Measurements from ENCODE around the gene SUB1. TPM values are rescaled to one million over a fixed set of nuclear protein-coding genes. Genes with fewer than 3 reads are reported as not detected.
"Not testable (repeated sequence)": the region's sequence is repeated elsewhere in the genome, so short reads cannot be mapped to it uniquely, and the experiment has no call there.

Gene SUB1
- total RNA-seq = 100 to 1,000 TPM; 195 to 273 TPM

DNA sequence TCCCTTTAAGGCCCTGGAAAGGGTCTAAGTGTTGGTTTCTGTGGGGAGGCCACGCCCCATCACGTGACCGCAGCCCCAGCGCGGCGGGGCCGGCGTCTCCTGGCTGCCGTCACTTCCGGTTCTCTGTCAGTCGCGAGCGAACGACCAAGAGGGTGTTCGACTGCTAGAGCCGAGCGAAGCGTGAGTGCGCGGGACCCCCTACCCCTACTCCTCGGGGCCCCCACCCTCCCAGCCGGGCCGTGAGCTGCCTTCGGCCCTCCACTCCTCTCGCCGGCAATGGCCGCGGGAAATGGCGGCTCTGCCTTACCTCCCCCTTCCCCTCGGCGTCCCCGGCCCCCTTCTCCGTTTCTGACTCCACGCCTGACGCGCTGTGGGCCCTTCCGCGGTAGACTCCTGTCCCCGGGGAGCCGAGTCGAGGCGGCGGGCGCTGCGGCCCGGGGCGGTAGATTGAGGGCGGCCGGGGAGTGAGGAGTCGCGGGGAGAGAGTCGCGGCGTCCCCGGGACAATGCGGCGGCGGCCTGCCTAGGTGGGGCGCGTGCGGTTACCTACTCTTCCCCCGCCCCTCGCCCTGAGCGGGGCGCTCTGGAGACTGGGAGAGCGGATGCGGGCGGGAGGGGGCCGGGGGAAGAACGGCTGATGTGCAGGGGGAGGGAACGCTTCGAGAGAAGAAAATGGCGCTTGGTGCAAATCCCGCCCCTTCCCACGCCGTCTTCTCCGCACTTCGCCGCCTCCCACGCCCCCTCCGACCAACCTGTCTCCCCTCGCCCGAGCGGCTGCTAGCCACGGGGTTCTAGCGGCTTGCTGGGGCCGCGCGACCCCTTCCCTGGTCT lies at the start of gene SUB1:
TSS of gene SUB1 (plus strand) at position 112 of the 830 bp plus-strand sequence. CDS start 2,956 bp downstream, outside the sequence.
- H3K4me1 Mint-ChIP-seq (ENCODE audit: low read depth in 2 of 2) = peaks cover 32 to 62% of the 10 kb centered on the region in 2 donors
- no peaks in the 10 kb centered on the region for H3K9me3 Mint-ChIP-seq
- peak; percentile 95 for DNase-seq (ENCODE audit: low spot score)
- H3K27me3 Mint-ChIP-seq = no peaks in the 10 kb centered on the region
- peak within 1 kb of the TSS; percentile 97 for H3K4me3 Mint-ChIP-seq
- H3K36me3 Mint-ChIP-seq = peaks cover 15% of the 10 kb centered on the region
- peak; percentile 93 to 95 for ATAC-seq
- H3K27ac Mint-ChIP-seq = peak within 1 kb of the TSS; percentile 94 to 95

DNA sequence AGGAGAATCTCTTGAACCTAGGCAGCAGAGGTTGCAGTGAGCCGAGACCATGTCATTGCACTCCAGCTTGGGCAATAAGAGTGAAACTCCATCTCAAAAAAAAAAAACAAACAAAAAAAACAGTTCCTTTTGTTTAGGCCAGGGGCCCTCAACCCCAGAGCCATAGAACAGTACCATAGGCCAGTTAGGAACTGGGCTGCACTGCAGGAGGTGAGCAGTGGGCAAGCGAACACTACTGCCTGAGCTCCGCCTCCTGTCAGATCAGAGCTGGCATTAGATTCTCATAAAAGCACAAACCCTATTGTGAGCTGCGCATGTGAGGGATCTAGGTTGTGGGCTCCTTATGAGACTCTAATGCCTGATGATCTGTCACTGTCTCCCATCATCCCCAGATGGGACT lies 49.1 kb upstream of the SUB1 start:
- DNase-seq (ENCODE audit: low spot score) (no peak), ATAC-seq (no peak)
- H3K27ac Mint-ChIP-seq = no peak overlapping the region
- H3K27me3 Mint-ChIP-seq = peaks cover 0 to 3% of the 10 kb centered on the region in 2 donors
- no peak overlapping the region for H3K4me3 Mint-ChIP-seq
- no peaks in the 10 kb centered on the region for H3K36me3 Mint-ChIP-seq
- peaks cover 4 to 32% of the 10 kb centered on the region in 2 donors for H3K4me1 Mint-ChIP-seq (ENCODE audit: low read depth in 2 of 2)
- no peaks in the 10 kb centered on the region for H3K9me3 Mint-ChIP-seq

DNA sequence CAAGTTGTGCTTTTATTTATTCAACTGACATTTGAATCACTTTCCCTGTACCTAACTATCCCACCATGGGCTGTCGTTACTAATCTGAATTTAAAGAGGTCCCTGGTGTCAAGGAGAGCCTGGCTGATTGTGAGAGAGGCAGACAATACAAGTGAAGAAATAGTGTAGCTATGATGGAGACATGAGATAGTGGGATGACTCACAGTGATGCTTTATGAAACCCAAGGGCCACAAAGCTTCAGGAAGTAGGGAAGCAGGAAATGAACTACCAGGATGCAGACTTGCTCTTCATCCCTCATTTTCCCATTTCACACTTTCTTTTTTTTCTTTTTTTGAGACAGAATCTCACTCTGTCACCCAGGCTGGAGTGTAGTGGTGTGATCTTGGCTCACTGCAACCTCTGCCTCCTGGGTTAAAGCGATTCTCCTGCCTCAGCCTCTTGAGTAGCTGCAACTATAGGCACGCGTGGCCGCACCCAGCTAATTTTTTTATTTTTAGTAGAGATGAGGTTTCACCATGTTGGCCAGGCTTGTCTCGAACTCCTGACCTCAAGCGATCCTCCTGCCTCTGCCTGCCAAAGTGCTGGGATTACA lies 47.8 kb upstream of the SUB1 start:
- peaks cover 0 to 29% of the 10 kb centered on the region in 2 donors for H3K4me1 Mint-ChIP-seq (ENCODE audit: low read depth in 2 of 2)
- peak in 1 of 2 donors; percentile 78 for ATAC-seq

DNA sequence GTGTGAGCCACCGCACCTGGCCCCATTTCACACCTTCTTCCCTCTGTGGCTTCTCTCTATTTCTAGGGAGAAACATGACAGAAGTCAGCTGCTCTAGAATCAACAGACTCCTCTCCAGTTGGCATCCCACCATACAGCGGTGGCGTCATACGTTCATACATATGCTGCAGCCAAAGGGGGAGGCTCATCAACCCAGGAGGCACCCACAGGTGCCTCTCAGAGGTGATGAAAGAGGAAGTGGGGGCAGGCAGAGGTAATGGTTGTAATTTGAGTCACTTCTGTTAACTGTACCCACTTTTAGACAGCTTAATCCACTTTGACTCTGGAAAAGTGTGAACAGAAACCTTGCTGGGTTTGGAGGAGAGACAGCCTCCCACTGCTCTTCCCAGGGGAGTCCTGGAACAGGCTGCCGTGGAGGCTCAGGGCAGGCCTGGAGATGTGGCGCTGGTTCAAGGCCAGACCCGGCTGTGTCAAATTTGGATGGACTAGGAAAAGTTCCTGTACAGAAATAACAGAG lies 47.3 kb upstream of the SUB1 start:
- no peaks in the 10 kb centered on the region for H3K9me3 Mint-ChIP-seq
- peak overlapping the region in 1 of 2 donors; percentile 65 for H3K27ac Mint-ChIP-seq
- ATAC-seq (peak; percentile 32 to 43), DNase-seq (ENCODE audit: low spot score) (no peak)
- peaks cover 6% of the 10 kb centered on the region for H3K36me3 Mint-ChIP-seq
- peaks cover 0 to 6% of the 10 kb centered on the region in 2 donors for H3K27me3 Mint-ChIP-seq
- H3K4me3 Mint-ChIP-seq = peak overlapping the region; percentile 51
- H3K4me1 Mint-ChIP-seq (ENCODE audit: low read depth in 2 of 2) = peaks cover 0 to 34% of the 10 kb centered on the region in 2 donors

More for the DNA sequence above, 47.8 kb upstream of the SUB1 start:
- H3K36me3 Mint-ChIP-seq; H3K9me3 Mint-ChIP-seq; DNase-seq (ENCODE audit: low spot score); H3K27me3 Mint-ChIP-seq: not testable (repeated sequence)
- Mint-ChIP-seq H3K27ac (peak overlapping the region in 1 of 2 donors; percentile 65), H3K4me3 (peak overlapping the region; percentile 51)

DNA sequence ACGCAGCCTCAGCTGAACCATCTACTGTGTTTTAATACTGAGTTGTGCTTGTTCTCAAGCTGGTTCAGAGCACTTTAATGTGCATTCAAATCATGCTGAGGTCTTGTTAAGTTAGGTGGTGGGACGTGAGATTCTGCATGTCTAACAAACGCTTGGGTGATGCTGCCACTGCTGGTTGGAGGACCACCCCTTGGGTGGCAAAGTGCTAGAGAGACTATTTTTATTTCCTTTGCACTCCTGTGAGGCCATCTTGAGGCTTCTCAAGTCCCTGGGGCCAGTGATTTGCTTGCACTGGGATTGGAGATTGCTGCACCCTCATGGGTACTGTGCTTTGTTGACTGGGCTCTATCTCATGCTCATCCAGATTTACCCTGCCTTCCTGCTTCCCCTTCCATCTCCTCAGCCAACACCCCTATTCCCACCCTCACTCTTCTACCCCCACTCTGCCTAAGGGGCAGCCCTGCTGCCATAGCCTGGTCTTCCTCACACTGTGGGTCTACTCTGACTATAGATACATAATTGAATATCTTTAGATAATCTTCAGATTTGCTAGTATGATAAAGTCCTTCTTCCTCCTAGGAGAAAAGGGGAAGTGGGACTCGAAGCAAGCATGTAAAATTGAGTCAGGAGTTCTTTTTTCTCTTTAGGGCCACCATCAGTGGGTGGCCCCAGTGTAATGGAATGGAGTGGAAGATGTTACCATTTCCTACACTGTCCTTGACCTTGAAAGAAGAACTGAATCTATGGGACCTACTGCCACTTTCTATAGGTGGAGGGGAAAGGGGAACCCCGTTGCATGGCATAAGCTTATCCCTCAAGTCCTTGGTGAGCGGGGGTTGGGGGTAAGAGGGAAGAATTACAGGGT lies 45.1 kb upstream of the SUB1 start:
- Mint-ChIP-seq H3K36me3 (peaks cover 6% of the 10 kb centered on the region), H3K4me1 (ENCODE audit: low read depth in 2 of 2) (peaks cover 0 to 34% of the 10 kb centered on the region in 2 donors), H3K27me3 (peaks cover 0 to 6% of the 10 kb centered on the region in 2 donors), H3K27ac (peak overlapping the region in 1 of 2 donors; percentile 52), H3K9me3 (no peaks in the 10 kb centered on the region), H3K4me3 (no peak overlapping the region)
- DNase-seq (ENCODE audit: low spot score) = no peak
- ATAC-seq = peak in 1 of 2 donors; percentile 14

DNA sequence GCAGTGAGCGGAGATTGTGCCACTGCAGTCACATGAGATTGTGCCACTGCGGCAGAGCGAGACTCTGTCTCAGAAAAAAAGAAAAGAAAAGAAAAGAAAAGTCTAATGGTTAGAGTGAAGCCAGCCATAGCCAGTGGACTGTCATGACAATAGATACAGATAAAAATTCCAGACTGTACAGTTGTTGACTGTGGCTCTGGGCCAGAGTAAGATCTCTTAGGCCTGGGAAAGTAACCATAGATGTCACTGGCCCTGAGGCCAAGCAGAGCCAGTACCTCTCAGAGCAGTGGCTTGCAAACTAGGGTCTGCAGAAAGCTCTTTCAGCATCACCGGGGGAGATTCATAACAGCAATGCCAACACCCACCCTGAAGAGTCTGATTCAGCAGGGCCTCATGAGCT lies 44.1 kb upstream of the SUB1 start:
- Mint-ChIP-seq H3K4me1 (ENCODE audit: low read depth in 2 of 2) (peaks cover 0 to 34% of the 10 kb centered on the region in 2 donors), H3K9me3 (no peaks in the 10 kb centered on the region), H3K4me3 (no peak overlapping the region), H3K27ac (peak overlapping the region in 1 of 2 donors; percentile 52), H3K27me3 (peaks cover 0 to 6% of the 10 kb centered on the region in 2 donors), H3K36me3 (peaks cover 6% of the 10 kb centered on the region)
- ATAC-seq (no peak), DNase-seq (ENCODE audit: low spot score) (no peak)

DNA sequence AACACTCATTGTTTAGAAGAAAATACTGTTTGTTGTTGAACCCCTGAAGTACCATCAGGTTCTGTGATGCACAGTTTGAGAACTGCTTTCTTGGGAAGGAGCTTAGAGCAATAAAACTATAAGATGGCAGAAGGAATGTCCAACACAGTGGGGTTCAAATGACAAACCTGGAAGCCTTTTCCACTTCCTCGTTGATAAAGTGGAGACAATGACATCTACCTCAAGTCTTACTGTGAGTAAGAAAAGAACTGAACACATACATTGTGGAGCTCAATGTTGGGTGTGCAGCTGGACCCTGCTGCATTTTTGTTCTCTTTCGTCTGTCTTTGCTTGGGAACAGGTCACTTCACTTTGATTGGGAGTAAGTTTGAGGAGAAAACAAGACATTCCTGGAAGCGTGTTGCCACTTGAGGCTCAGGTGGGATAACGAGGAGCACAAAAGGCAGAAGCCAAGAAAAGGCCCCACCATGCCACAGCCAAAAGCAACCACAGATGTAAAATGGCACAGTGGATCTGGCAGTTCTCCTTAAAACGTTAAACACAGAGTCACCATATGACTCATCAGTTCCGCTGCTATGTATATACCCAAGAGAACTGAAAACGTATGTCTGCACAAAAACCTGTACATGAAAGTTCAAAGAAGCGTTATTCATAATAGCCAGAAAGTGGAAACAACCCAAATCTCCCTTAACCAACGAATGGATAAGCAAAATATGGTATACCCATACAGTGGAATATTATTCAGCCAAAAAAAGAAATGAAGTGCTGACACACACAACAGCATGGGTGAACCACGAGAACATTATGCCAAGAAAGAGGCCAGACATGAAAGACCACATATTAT lies 42.9 kb upstream of the SUB1 start:
- peaks cover 0 to 3% of the 10 kb centered on the region in 2 donors for H3K27me3 Mint-ChIP-seq
- DNase-seq (ENCODE audit: low spot score) = no peak
- peak overlapping the region in 1 of 2 donors; percentile 83 for H3K27ac Mint-ChIP-seq
- no peaks in the 10 kb centered on the region for H3K9me3 Mint-ChIP-seq
- peaks cover 0 to 25% of the 10 kb centered on the region in 2 donors for H3K4me1 Mint-ChIP-seq (ENCODE audit: low read depth in 2 of 2)
- peaks cover 6% of the 10 kb centered on the region for H3K36me3 Mint-ChIP-seq
- peak in 1 of 2 donors; percentile 87 for ATAC-seq
- peak overlapping the region; percentile 69 for H3K4me3 Mint-ChIP-seq

DNA sequence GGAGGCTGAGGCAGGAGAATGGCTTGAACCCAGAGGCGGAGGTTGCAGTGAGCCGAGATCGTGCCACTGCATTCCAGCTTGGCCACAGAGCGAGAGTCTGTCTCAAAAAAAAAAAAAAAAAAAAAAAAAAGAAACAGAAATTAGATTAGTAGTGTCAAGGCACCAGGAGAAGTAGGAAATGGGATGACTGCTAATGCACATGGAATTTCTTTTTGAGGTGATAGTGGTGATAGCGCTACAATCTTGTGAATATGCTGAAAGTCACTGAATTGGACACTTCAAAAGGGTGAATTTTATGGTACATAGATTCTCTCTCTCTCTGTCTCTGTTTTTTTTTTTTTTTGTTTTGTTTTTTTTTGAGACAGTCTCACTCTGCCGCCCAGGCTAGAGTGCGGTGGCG lies 42.1 kb upstream of the SUB1 start:
- DNase-seq (ENCODE audit: low spot score) (no peak), ATAC-seq (no peak)
- Mint-ChIP-seq H3K27me3 (peaks cover 0 to 3% of the 10 kb centered on the region in 2 donors), H3K4me3 (peak overlapping the region; percentile 69), H3K4me1 (ENCODE audit: low read depth in 2 of 2) (peaks cover 0 to 20% of the 10 kb centered on the region in 2 donors), H3K27ac (peak overlapping the region in 1 of 2 donors; percentile 83), H3K9me3 (no peaks in the 10 kb centered on the region), H3K36me3 (peaks cover 6% of the 10 kb centered on the region)

DNA sequence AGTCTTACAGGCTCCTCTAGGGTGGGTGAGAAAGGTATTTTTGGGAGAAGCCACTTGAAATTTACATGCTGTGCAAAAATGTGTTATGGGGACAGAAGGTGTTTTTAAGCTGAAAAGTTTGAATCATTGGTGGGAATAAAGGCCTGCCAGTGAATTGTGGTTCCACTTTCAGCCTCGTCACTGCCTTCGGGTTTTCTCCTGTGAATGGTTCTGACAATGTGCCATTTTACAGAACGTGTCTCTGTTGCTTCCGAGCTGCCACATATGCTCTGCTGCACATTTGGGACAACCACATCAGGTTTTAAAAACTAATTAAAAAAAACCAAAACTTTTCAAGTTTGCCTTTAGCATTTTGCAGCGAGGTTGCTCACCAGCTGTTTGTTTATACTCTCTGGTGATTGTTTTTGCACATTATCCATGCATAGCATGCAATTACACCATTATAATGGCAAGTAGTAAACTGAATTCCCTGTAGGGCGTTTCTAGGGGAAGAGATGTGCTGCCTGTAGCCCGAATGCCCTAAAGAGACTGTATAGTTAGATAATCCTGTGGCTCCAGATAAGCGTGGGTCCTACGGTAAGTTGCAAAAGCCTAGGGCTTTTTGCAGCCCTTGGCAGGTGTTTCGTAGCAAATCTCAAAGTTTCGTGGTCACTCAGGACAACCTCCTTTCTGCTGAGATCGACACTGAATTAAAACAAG lies 40.1 kb upstream of the SUB1 start:
- ATAC-seq (no peak), DNase-seq (ENCODE audit: low spot score) (no peak)
- H3K9me3 Mint-ChIP-seq = no peaks in the 10 kb centered on the region
- no peak overlapping the region for H3K4me3 Mint-ChIP-seq
- peaks cover 0 to 3% of the 10 kb centered on the region in 2 donors for H3K27me3 Mint-ChIP-seq
- H3K36me3 Mint-ChIP-seq = peaks cover 6% of the 10 kb centered on the region
- H3K27ac Mint-ChIP-seq = no peak overlapping the region
- H3K4me1 Mint-ChIP-seq (ENCODE audit: low read depth in 2 of 2) = peaks cover 0 to 16% of the 10 kb centered on the region in 2 donors

DNA sequence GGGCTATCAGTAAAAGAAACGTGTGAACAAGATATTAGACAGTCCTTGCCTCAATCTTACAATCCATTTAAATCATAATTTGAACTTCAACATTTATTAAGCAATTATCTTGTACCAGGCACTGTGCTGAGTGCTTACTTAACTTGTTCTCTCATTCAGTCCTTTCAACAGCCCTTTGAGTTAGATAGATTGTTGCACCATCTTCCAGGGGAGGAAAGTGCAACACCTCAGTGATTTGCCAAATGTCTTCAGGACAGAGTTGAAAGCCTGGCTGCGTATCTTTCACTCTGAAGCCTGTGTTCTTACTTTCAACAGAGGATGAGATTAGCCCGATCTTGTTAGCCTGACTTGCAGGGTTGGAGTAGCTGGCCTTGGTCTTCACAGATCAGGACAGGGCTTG lies 34.2 kb upstream of the SUB1 start:
- no peaks in the 10 kb centered on the region for H3K36me3 Mint-ChIP-seq
- H3K27me3 Mint-ChIP-seq = peaks cover 0 to 4% of the 10 kb centered on the region in 2 donors
- ATAC-seq (no peak), DNase-seq (ENCODE audit: low spot score) (no peak)
- H3K4me1 Mint-ChIP-seq (ENCODE audit: low read depth in 2 of 2) = peaks cover 3 to 5% of the 10 kb centered on the region in 2 donors
- no peak overlapping the region for H3K4me3 Mint-ChIP-seq
- H3K27ac Mint-ChIP-seq = no peak overlapping the region
- H3K9me3 Mint-ChIP-seq = no peaks in the 10 kb centered on the region

DNA sequence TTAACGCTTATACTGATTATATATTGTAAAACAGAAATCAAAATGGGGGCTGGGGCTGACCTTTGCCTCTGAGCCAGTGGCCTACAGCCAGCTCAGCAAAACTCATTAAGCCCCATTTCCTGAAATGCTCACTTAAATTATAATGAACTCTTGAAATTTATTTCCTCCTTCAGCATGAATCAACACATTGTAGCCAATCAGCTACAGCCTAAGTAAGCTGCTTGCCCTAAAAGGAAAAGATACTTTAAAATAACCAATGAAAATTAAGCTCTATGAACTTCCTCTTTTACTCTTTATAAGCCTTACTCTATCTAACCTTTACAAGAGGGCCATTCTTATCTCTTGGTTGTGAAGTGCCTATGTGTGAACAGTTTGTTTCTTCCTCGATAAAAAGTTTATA lies 33.5 kb upstream of the SUB1 start:
- ATAC-seq = no peak
- Mint-ChIP-seq H3K27me3 (peaks cover 0 to 4% of the 10 kb centered on the region in 2 donors), H3K36me3 (no peaks in the 10 kb centered on the region), H3K4me1 (ENCODE audit: low read depth in 2 of 2) (peaks cover 3 to 5% of the 10 kb centered on the region in 2 donors), H3K27ac (no peak overlapping the region), H3K9me3 (no peaks in the 10 kb centered on the region), H3K4me3 (no peak overlapping the region)
- no peak for DNase-seq (ENCODE audit: low spot score)

DNA sequence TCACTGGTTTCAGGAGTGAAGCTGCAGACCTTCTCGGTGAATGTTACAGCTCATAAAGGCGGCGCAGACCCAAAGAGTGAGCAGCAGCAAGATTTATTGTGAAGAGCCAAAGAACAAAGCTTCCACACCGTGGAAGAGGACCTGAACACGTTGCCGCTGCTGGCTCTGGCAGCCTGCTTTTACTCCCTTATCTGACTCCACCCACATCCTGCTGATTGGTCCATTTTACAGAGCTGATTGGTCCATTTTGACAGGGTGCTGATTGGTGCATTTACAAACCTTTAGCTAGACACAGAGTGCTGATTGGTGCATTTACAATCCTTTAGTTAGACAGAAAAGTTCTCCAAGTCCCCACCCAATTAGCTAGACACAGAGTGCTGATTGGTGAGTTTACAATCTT lies 32.9 kb upstream of the SUB1 start:
- H3K9me3 Mint-ChIP-seq; H3K4me3 Mint-ChIP-seq; DNase-seq (ENCODE audit: low spot score); H3K27ac Mint-ChIP-seq; H3K36me3 Mint-ChIP-seq; H3K27me3 Mint-ChIP-seq; ATAC-seq; H3K4me1 Mint-ChIP-seq (ENCODE audit: low read depth in 2 of 2): not testable (repeated sequence)

All from natural killer cell treated with Interleukin-12 subunit alpha and Interleukin-12 subunit beta and Interleukin-15 and Interleukin-18, amount 100 ng/mL, for 72 hours (primary cell).